Caco-2 (cell line): Measurements from ENCODE around the gene SLC6A6. TPM values are rescaled to one million over a fixed set of nuclear protein-coding genes. Genes with fewer than 3 reads are reported as not detected.
"Not testable (repeated sequence)": the region's sequence is repeated elsewhere in the genome, so short reads cannot be mapped to it uniquely, and the experiment has no call there.

Source experiments
- BruUV-seq: library from RNA; stranded (reverse); fragments of 400-500 nt; replicated peaks from 2 replicates; lab custom pipeline; 2021; lab: Mats Ljungman, UMichigan
- CTCF ChIA-PET: fragments of 300-600 bp; sonication (Branson Sonifier 250); formaldehyde crosslinking; loops from one replicate; lab custom pipeline; 2022; ENCODE audit warnings: antibody characterized with exemption; lab: Charles Lee
- POLR2A ChIA-PET: fragments of 300-600 bp; sonication (Branson Sonifier 250); formaldehyde crosslinking; loops from one replicate; lab custom pipeline; 2022; ENCODE audit warnings: antibody characterized with exemption; lab: Charles Lee
- DNase-seq, 2 experiments: peaks; one replicate each; pipeline versions ENCODE4 v3.0.0 to v3.0.0-alpha.2; 2020 to 2022
- H3K27me3 ChIP-seq: replicated peaks from 2 replicates; pipeline ENCODE4 v1.6.0; 2011; ENCODE audit warnings: low read length; ENCODE audit not compliant: control insufficient read depth, insufficient read depth
- H3K36me3 ChIP-seq: 2 replicates; pipeline ENCODE4 v1.5.1; 2011; ENCODE audit warnings: low read length; ENCODE audit not compliant: control insufficient read depth, insufficient read depth
- H3K4me1 ChIP-seq: fragments of 250-450 bp; sonication (Bioruptor Pico); 2 replicates; pipeline ENCODE4 v1.5.1; 2020; ENCODE audit warnings: mild to moderate bottlenecking
- H3K4me3 ChIP-seq: 2 replicates; pipeline ENCODE4 v1.5.1; 2011; ENCODE audit warnings: low read depth, mild to moderate bottlenecking, control low read depth, low read length
- H3K9me3 ChIP-seq: fragments of 250-450 bp; sonication (Bioruptor Pico); 2 replicates; pipeline ENCODE4 v1.5.1; 2020; ENCODE audit warnings: mild to moderate bottlenecking, moderate library complexity
- H3K27ac Mint-ChIP-seq: one replicate; pipeline ENCODE4 v1.8.0; 2022; ENCODE audit warnings: mixed read lengths; ENCODE audit not compliant: unreplicated experiment
- H3K27me3 Mint-ChIP-seq: one replicate; pipeline ENCODE4 v1.8.0; 2022; ENCODE audit warnings: mixed read lengths; ENCODE audit not compliant: insufficient read depth, unreplicated experiment
- H3K36me3 Mint-ChIP-seq: one replicate; pipeline ENCODE4 v1.8.0; 2022; ENCODE audit warnings: mild to moderate bottlenecking, mixed read lengths; ENCODE audit not compliant: insufficient read depth, unreplicated experiment
- H3K4me1 Mint-ChIP-seq: one replicate; pipeline ENCODE4 v1.8.0; 2022; ENCODE audit warnings: low read depth, mixed read lengths; ENCODE audit not compliant: unreplicated experiment
- H3K4me3 Mint-ChIP-seq: one replicate; pipeline ENCODE4 v1.8.0; 2022; ENCODE audit warnings: mild to moderate bottlenecking, moderate library complexity, mixed read lengths; ENCODE audit not compliant: unreplicated experiment
- H3K9me3 Mint-ChIP-seq: one replicate; pipeline ENCODE4 v1.8.0; 2022; ENCODE audit warnings: mixed read lengths; ENCODE audit not compliant: unreplicated experiment
- CTCF ChIP-seq, 2 experiments: fragments of 200-600 bp in 1 of 2; IDR thresholded peaks; 1 replicate in 1 of 2; 2 replicates in 1 of 2; pipeline versions ENCODE4 v1.5.1 to v1.8.0; 2011 to 2022; ENCODE audit warnings: antibody characterized with exemption in 1 of 2, control low read depth in 1 of 2, inconsistent platforms in 1 of 2, low read depth in 1 of 2, low read length in 1 of 2, mild to moderate bottlenecking in 1 of 2, moderate library complexity in 1 of 2; ENCODE audit not compliant: insufficient read depth in 1 of 2, severe bottlenecking in 1 of 2, unreplicated experiment in 1 of 2
- intact Hi-C: fragments of 100-400 bp; cut with micrococcal nuclease; formaldehyde crosslinking; loops from one replicate; pipeline ENCODE4 v1.10.0; 2022; ENCODE audit not compliant: unreplicated experiment
- total RNA-seq: library from RNA; stranded (reverse); gene quantifications from 2 replicates; pipeline ENCODE4 v1.2.3, GENCODE V29; 2022

The SLC6A6 gene
- total RNA-seq, 1 experiment from 2014 or later = 49.6 TPM

- intact Hi-C loops = loop anchor here (10.0 kb wide), 1 partner anchor 112 kb away; no protein-coding TSS in a partner anchor
- no peak for DNase-seq
- Mint-ChIP-seq H3K4me1 (peaks cover 10% of the 10 kb centered on the region), H3K36me3 (peaks cover 44% of the 10 kb centered on the region), H3K4me3 (no peak overlapping the region), H3K27me3 (no peaks in the 10 kb centered on the region), H3K27ac (no peak overlapping the region), H3K9me3 (no peaks in the 10 kb centered on the region)
- POLR2A ChIA-PET = no interaction called here
- CTCF ChIA-PET = no interaction called here
- TF ChIP-seq CTCF (IDR thresholded peaks at IDR 0.05; ENCODE audit: insufficient read depth in 1 of 2, low read depth in 1 of 2, low read length in 1 of 2, severe bottlenecking in 1 of 2, unreplicated experiment in 1 of 2) = no peak
- Histone ChIP-seq H3K4me3 (no peak overlapping the region), H3K4me1 (peaks cover 5% of the 10 kb centered on the region; the same call in 1 of the 2 replicates), H3K27me3 (no peaks in the 10 kb centered on the region), H3K9me3 (no peaks in the 10 kb centered on the region), H3K36me3 (peaks cover 2% of the 10 kb centered on the region; the same call in 1 of the 2 replicates)
- no TSS peak for BruUV-seq
Observed at GRCh38 chr3:14407203-14407602, 4.8 kb downstream of the SLC6A6 start.

- CTCF ChIA-PET, DNase-seq, H3K36me3 ChIP-seq, H3K4me3 Mint-ChIP-seq, H3K9me3 ChIP-seq, H3K9me3 Mint-ChIP-seq, H3K27me3 ChIP-seq, BruUV-seq, H3K27ac Mint-ChIP-seq, POLR2A ChIA-PET, H3K27me3 Mint-ChIP-seq, H3K4me3 ChIP-seq: not testable (repeated sequence)
- intact Hi-C loops = loop anchor here (10.0 kb wide), 1 partner anchor 115 kb away; no protein-coding TSS in a partner anchor
- Mint-ChIP-seq H3K36me3 (peaks cover 33% of the 10 kb centered on the region), H3K4me1 (peaks cover 16% of the 10 kb centered on the region)
- H3K4me1 ChIP-seq = peaks cover 13% of the 10 kb centered on the region
Observed at GRCh38 chr3:14409779-14410063, 7.3 kb downstream of the SLC6A6 start.

GRCh38 chr3:14410106-14410502 lies 7.7 kb downstream of the SLC6A6 start:
- Histone ChIP-seq H3K27me3 (no peaks in the 10 kb centered on the region), H3K4me3 (no peak overlapping the region), H3K4me1 (peaks cover 13% of the 10 kb centered on the region), H3K9me3 (no peaks in the 10 kb centered on the region), H3K36me3 (no peaks in the 10 kb centered on the region; the same call in 1 of the 2 replicates)
- CTCF ChIA-PET = no interaction called here
- H3K27ac Mint-ChIP-seq = no peak overlapping the region
- no peaks in the 10 kb centered on the region for H3K27me3 Mint-ChIP-seq
- no peak for DNase-seq
- intact Hi-C loops = no loop called here
- no peak for TF ChIP-seq CTCF (IDR thresholded peaks at IDR 0.05; ENCODE audit: insufficient read depth in 1 of 2, low read depth in 1 of 2, low read length in 1 of 2, severe bottlenecking in 1 of 2, unreplicated experiment in 1 of 2)
- no TSS peak for BruUV-seq
- peaks cover 15% of the 10 kb centered on the region for H3K4me1 Mint-ChIP-seq
- peaks cover 37% of the 10 kb centered on the region for H3K36me3 Mint-ChIP-seq
- no peaks in the 10 kb centered on the region for H3K9me3 Mint-ChIP-seq
- H3K4me3 Mint-ChIP-seq = no peak overlapping the region
- POLR2A ChIA-PET = no interaction called here
